ENCODE measurements around the gene TMEM256. TPM values are rescaled to one million over a fixed set of nuclear protein-coding genes. Genes with fewer than 3 reads are reported as not detected.

TMEM256 gene
- total RNA-seq, 1 experiment from 2014 or later, result 57.6 TPM

- Histone ChIP-seq H3K36me3 (ENCODE audit: insufficient read depth, low read length, poor library complexity, severe bottlenecking) (no peaks in the 10 kb centered on the region), H3K4me1 (ENCODE audit: insufficient read depth, low read length, poor library complexity, severe bottlenecking) (peaks cover 15% of the 10 kb centered on the region), H3K27me3 (replicated peaks; ENCODE audit: insufficient read depth, low read depth, low read length, poor library complexity) (no peaks in the 10 kb centered on the region), H3K9me3 (ENCODE audit: low read depth, low read length, poor library complexity, severe bottlenecking) (no peaks in the 10 kb centered on the region), H3K27ac (ENCODE audit: low read depth, low read length, poor library complexity, severe bottlenecking) (no peak overlapping the region), H3K4me3 (ENCODE audit: low read depth, low read length, poor library complexity, severe bottlenecking) (no peak overlapping the region)
- BruUV-seq (replicated peaks), result no TSS peak
- ChIA-PET POLR2A (ENCODE audit: low non-redundant PET) (no interaction called here), CTCF (interaction anchor here (0.6 kb wide), 1 partner anchor 8 kb away, joined by 3 read pairs; no protein-coding TSS in a partner anchor)
- TF ChIP-seq EZH2 (IDR thresholded peaks at IDR 0.05; ENCODE audit: borderline replicate concordance, low read depth, low read length, poor library complexity, severe bottlenecking), result no peak
- no peak for TF ChIP-seq CTCF (conservative IDR thresholded peaks at IDR 0.05; ENCODE audit: low read depth, low read length)
- no peak for DNase-seq (ENCODE audit: low spot score)
- intact Hi-C loops (cut with micrococcal nuclease; ENCODE audit: unreplicated experiment), result no loop called here
These were observed 5.3 kb downstream of the TMEM256 start for GRCh38 chr17:7398612-7399011.

- Histone ChIP-seq H3K27ac (ENCODE audit: low read depth, low read length, poor library complexity, severe bottlenecking) (no peak overlapping the region), H3K4me3 (ENCODE audit: low read depth, low read length, poor library complexity, severe bottlenecking) (no peak overlapping the region), H3K27me3 (replicated peaks; ENCODE audit: insufficient read depth, low read depth, low read length, poor library complexity) (no peaks in the 10 kb centered on the region), H3K4me1 (ENCODE audit: insufficient read depth, low read length, poor library complexity, severe bottlenecking) (peaks cover 13% of the 10 kb centered on the region), H3K9me3 (ENCODE audit: low read depth, low read length, poor library complexity, severe bottlenecking) (no peaks in the 10 kb centered on the region), H3K36me3 (ENCODE audit: insufficient read depth, low read length, poor library complexity, severe bottlenecking) (no peaks in the 10 kb centered on the region)
- TF ChIP-seq CTCF (conservative IDR thresholded peaks at IDR 0.05; ENCODE audit: low read depth, low read length) (no peak), EZH2 (IDR thresholded peaks at IDR 0.05; ENCODE audit: borderline replicate concordance, low read depth, low read length, poor library complexity, severe bottlenecking) (no peak)
- ChIA-PET CTCF (no interaction called here), POLR2A (ENCODE audit: low non-redundant PET) (interaction anchor here (0.6 kb wide), 1 partner anchor 61 kb away, joined by 4 read pairs; no protein-coding TSS in a partner anchor)
- intact Hi-C loops (cut with micrococcal nuclease; ENCODE audit: unreplicated experiment), result no loop called here
- no TSS peak for BruUV-seq (replicated peaks)
- DNase-seq (ENCODE audit: low spot score), result no peak
These were observed 7.8 kb downstream of the TMEM256 start for GRCh38 chr17:7396147-7396546.

- ChIA-PET POLR2A (ENCODE audit: low non-redundant PET) (interaction anchor here (0.9 kb wide), 1 partner anchor 10 kb away, joined by 3 read pairs; no protein-coding TSS in a partner anchor), CTCF (interaction anchor here (0.6 to 1.3 kb wide), 3 partner anchors 9 to 60 kb away, joined by 3 to 6 read pairs (median 6); partner anchors contain the start of gene TMEM256)
- DNase-seq (ENCODE audit: low spot score), result peak; percentile 87
- Histone ChIP-seq H3K36me3 (ENCODE audit: insufficient read depth, low read length, poor library complexity, severe bottlenecking) (no peaks in the 10 kb centered on the region), H3K27ac (ENCODE audit: low read depth, low read length, poor library complexity, severe bottlenecking) (peak within 1 kb of the TSS; percentile 80), H3K4me3 (ENCODE audit: low read depth, low read length, poor library complexity, severe bottlenecking) (peak within 1 kb of the TSS; percentile 94), H3K4me1 (ENCODE audit: insufficient read depth, low read length, poor library complexity, severe bottlenecking) (peaks cover 13% of the 10 kb centered on the region), H3K9me3 (ENCODE audit: low read depth, low read length, poor library complexity, severe bottlenecking) (no peaks in the 10 kb centered on the region), H3K27me3 (replicated peaks; ENCODE audit: insufficient read depth, low read depth, low read length, poor library complexity) (no peaks in the 10 kb centered on the region)
- intact Hi-C loops (cut with micrococcal nuclease; ENCODE audit: unreplicated experiment), result no loop called here
- BruUV-seq (replicated peaks), result no TSS peak
- TF ChIP-seq CTCF (conservative IDR thresholded peaks at IDR 0.05; ENCODE audit: low read depth, low read length) (peak; percentile 50), EZH2 (IDR thresholded peaks at IDR 0.05; ENCODE audit: borderline replicate concordance, low read depth, low read length, poor library complexity, severe bottlenecking) (no peak)
These were observed 9.3 kb downstream of the TMEM256 start, which contains the start of gene PLSCR3 for GRCh38 chr17:7394452-7395191. Gene PLSCR3, minus strand, starts transcription at chr17:7394525. Its CDS starts 415 bp downstream, at chr17:7394110.

Data from A673 (cell line).